ENCODE measurements around the gene SYNE1. TPM values are rescaled to one million over a fixed set of nuclear protein-coding genes. Genes with fewer than 3 reads are reported as not detected.
A peak's percentile ranks its signal among the peaks of the same experiment; 100 is the strongest.

The SYNE1 gene
- total RNA-seq, 6 donors from 2014 or later: 160 to 859 (median 490) TPM

GRCh38 chr6:152170702-152171667 lies 466.2 kb downstream of the SYNE1 start:
- Histone ChIP-seq H3K4me1 (no peaks in the 10 kb centered on the region), H3K9me3 (no peaks in the 10 kb centered on the region), H3K4me3 (no peak overlapping the region), H3K36me3 (peaks cover 0 to 49% (median 19%) of the 10 kb centered on the region in 4 donors), H3K27me3 (no peaks in the 10 kb centered on the region), H3K27ac (peak overlapping the region; percentile 2 to 49 (median 20))
- TF ChIP-seq EP300 (IDR thresholded peaks at IDR 0.05) (no peak), POLR2AphosphoS5 (IDR thresholded peaks at IDR 0.05) (no peak)
- DNase-seq: no peak
- ATAC-seq (ENCODE audit: low FRiP score in 2 of 2): peak in 1 of 2 donors; percentile 70
- WGBS, 2 donors: 78 to 84% methylated on average over 13 of the region's 13 CpGs

- WGBS, 2 donors: 80 to 90% methylated on average over 4 of the region's 4 CpGs
- Histone ChIP-seq H3K4me1 (no peaks in the 10 kb centered on the region), H3K27me3 (no peaks in the 10 kb centered on the region), H3K36me3 (peaks cover 0 to 47% (median 16%) of the 10 kb centered on the region in 4 donors), H3K4me3 (no peak overlapping the region), H3K27ac (no peak overlapping the region), H3K9me3 (no peaks in the 10 kb centered on the region)
- ATAC-seq (ENCODE audit: low FRiP score in 2 of 2): no peak
- no peak for TF ChIP-seq EP300 (IDR thresholded peaks at IDR 0.05)
- DNase-seq: no peak
Measured at GRCh38 chr6:152170313-152170701, 466.9 kb downstream of the SYNE1 start.

GRCh38 chr6:152167641-152168603 lies 469.2 kb downstream of the SYNE1 start:
- Histone ChIP-seq H3K9me3 (no peaks in the 10 kb centered on the region), H3K36me3 (peaks cover 7 to 48% (median 15%) of the 10 kb centered on the region in 4 donors), H3K27me3 (no peaks in the 10 kb centered on the region), H3K4me1 (no peaks in the 10 kb centered on the region), H3K27ac (no peak overlapping the region), H3K4me3 (no peak overlapping the region)
- WGBS, 2 donors: 85 to 87% methylated on average over 13 of the region's 13 CpGs
- ATAC-seq (ENCODE audit: low FRiP score in 2 of 2) (no peak), DNase-seq (no peak)
- TF ChIP-seq CTCF (IDR thresholded peaks at IDR 0.05): no peak
- no peak for TF ChIP-seq EP300 (IDR thresholded peaks at IDR 0.05)
- TF ChIP-seq POLR2AphosphoS5 (IDR thresholded peaks at IDR 0.05): no peak
- TF ChIP-seq POLR2A (IDR thresholded peaks at IDR 0.05): no peak

- no peak overlapping the region for H3K27ac ChIP-seq
- H3K4me1 ChIP-seq: peaks cover 0 to 2% (median 0%) of the 10 kb centered on the region in 4 donors
- TF ChIP-seq POLR2AphosphoS5 (IDR thresholded peaks at IDR 0.05) (no peak), EP300 (IDR thresholded peaks at IDR 0.05) (no peak), CTCF (IDR thresholded peaks at IDR 0.05) (no peak), POLR2A (IDR thresholded peaks at IDR 0.05) (no peak)
- H3K4me3 ChIP-seq: no peak overlapping the region
- ATAC-seq (ENCODE audit: low FRiP score in 2 of 2) (no peak), DNase-seq (no peak)
- WGBS, 2 donors: 88 to 89% methylated on average over 5 of the region's 5 CpGs
- H3K36me3 ChIP-seq: peaks cover 7 to 50% (median 15%) of the 10 kb centered on the region in 4 donors
- H3K27me3 ChIP-seq: no peaks in the 10 kb centered on the region
- no peaks in the 10 kb centered on the region for H3K9me3 ChIP-seq
Measured at GRCh38 chr6:152166897-152167296, 470.3 kb downstream of the SYNE1 start.

- Histone ChIP-seq H3K27ac (no peak overlapping the region), H3K9me3 (no peaks in the 10 kb centered on the region), H3K36me3 (peaks cover 7 to 50% (median 15%) of the 10 kb centered on the region in 4 donors), H3K27me3 (no peaks in the 10 kb centered on the region), H3K4me3 (no peak overlapping the region), H3K4me1 (peaks cover 0 to 6% (median 0%) of the 10 kb centered on the region in 4 donors)
- no peak for DNase-seq
- WGBS, 2 donors: 75 to 81% methylated on average over 4 of the region's 4 CpGs
- TF ChIP-seq POLR2A (IDR thresholded peaks at IDR 0.05): no peak
- no peak for TF ChIP-seq POLR2AphosphoS5 (IDR thresholded peaks at IDR 0.05)
- TF ChIP-seq CTCF (IDR thresholded peaks at IDR 0.05): no peak
- no peak for TF ChIP-seq EP300 (IDR thresholded peaks at IDR 0.05)
- ATAC-seq (ENCODE audit: low FRiP score in 2 of 2): no peak
Measured at GRCh38 chr6:152166497-152166896, 470.7 kb downstream of the SYNE1 start.

Measured in upper lobe of left lung (tissue), 6 donors.